Loucy (cell line): Measurements from ENCODE around the gene CRYGS.

Experiments used
- CTCF ChIP-seq: fragments of 200-600 bp; sonication (generic); conservative IDR thresholded peaks from 2 replicates; pipeline ENCODE4 v1.5.1; 2014; ENCODE audit warnings: mild to moderate bottlenecking, antibody characterized with exemption, low read length
- EZH2phosphoT487 ChIP-seq: fragments of 200-600 bp; IDR thresholded peaks from 2 replicates; pipeline ENCODE4 v1.6.1; 2018; ENCODE audit warnings: antibody characterized with exemption, mild to moderate bottlenecking, moderate library complexity, borderline replicate concordance

GRCh38 chr3:186583831-186584230 is 39.7 kb upstream of the CRYGS start:
- no peak for TF ChIP-seq CTCF
- no peak for TF ChIP-seq EZH2phosphoT487
